IMR-90 (cell line): Measurements from ENCODE around the gene NTSR1. TPM values are rescaled to one million over a fixed set of nuclear protein-coding genes. Genes with fewer than 3 reads are reported as not detected.

Source experiments
- ATAC-seq: fragments of 200-7000 bp; cut with Tn5 transposase; 2 replicates; pipeline ENCODE4 v1.9.1; 2020; ENCODE audit warnings: low read depth, mild to moderate bottlenecking, moderate library complexity
- BruUV-seq: library from RNA; stranded (reverse); fragments of 400-500 nt; replicated peaks from 2 replicates; lab custom pipeline; 2021; lab: Mats Ljungman, UMichigan
- CTCF ChIA-PET: fragments of 300-600 bp; formaldehyde crosslinking; extraction: SDS; loops from one replicate; lab custom pipeline; 2021; ENCODE audit warnings: antibody characterized with exemption; lab: Yijun Ruan, JAX
- POLR2A ChIA-PET: fragments of 300-600 bp; sonication (Branson Sonifier 250); formaldehyde crosslinking; loops from one replicate; lab custom pipeline; 2022; ENCODE audit warnings: antibody characterized with exemption; ENCODE audit not compliant: unreplicated experiment; lab: Charles Lee
- DNase-seq: peaks from one replicate; pipeline ENCODE4 v3.0.0; 2013
- H2AFZ ChIP-seq: replicated peaks from 2 replicates; pipeline ENCODE3; 2013; ENCODE audit warnings: low read length, mild to moderate bottlenecking; ENCODE audit not compliant: poor library complexity
- H2AK5ac ChIP-seq: 2 replicates; pipeline ENCODE4 v1.6.1; 2013; ENCODE audit warnings: low read depth, low read length, inconsistent platforms
- H2AK9ac ChIP-seq: replicated peaks from 2 replicates; pipeline ENCODE3; 2013; ENCODE audit warnings: mild to moderate bottlenecking, low read depth, low read length, moderate library complexity; ENCODE audit not compliant: poor library complexity
- H2BK120ac ChIP-seq: 2 replicates; pipeline ENCODE4 v1.6.1; 2013; ENCODE audit warnings: low read depth, low read length, inconsistent platforms
- H2BK15ac ChIP-seq: 3 replicates; pipeline ENCODE4 v1.6.1; 2013; ENCODE audit warnings: low read depth, low read length, inconsistent platforms
- H2BK20ac ChIP-seq: 2 replicates; pipeline ENCODE4 v1.6.1; 2013; ENCODE audit warnings: low read depth, mild to moderate bottlenecking, inconsistent platforms, low read length, moderate library complexity
- H2BK5ac ChIP-seq: 2 replicates; pipeline ENCODE4 v1.6.1; 2013; ENCODE audit warnings: mild to moderate bottlenecking, low read depth, low read length, inconsistent platforms; ENCODE audit not compliant: poor library complexity, severe bottlenecking
- H3K14ac ChIP-seq: replicated peaks from 2 replicates; pipeline ENCODE4 v1.6.1; 2013; ENCODE audit warnings: low read depth, low read length, inconsistent platforms
- H3K18ac ChIP-seq: 2 replicates; pipeline ENCODE4 v1.6.1; 2013; ENCODE audit warnings: low read depth, low read length, control low read depth
- H3K23ac ChIP-seq: 2 replicates; pipeline ENCODE4 v1.6.1; 2013; ENCODE audit warnings: low read depth, low read length, inconsistent platforms
- H3K27ac ChIP-seq: 2 replicates; pipeline ENCODE4 v1.5.1; 2013; ENCODE audit warnings: mild to moderate bottlenecking, control low read depth, low read length; ENCODE audit not compliant: insufficient read depth
- H3K27me3 ChIP-seq: 2 replicates; pipeline ENCODE4 v1.6.1; 2013; ENCODE audit warnings: low read length; ENCODE audit not compliant: control insufficient read depth, insufficient read depth
- H3K36me3 ChIP-seq: 2 replicates; pipeline ENCODE4 v1.6.1; 2013; ENCODE audit warnings: low read length, mixed read lengths; ENCODE audit not compliant: control insufficient read depth, insufficient read depth
- H3K4ac ChIP-seq: 2 replicates; pipeline ENCODE4 v1.6.1; 2013; ENCODE audit warnings: low read depth, low read length, inconsistent platforms
- H3K4me1 ChIP-seq: 2 replicates; pipeline ENCODE4 v1.6.1; 2013; ENCODE audit warnings: low read length, mixed read lengths; ENCODE audit not compliant: control insufficient read depth, insufficient read depth
- H3K4me2 ChIP-seq: 2 replicates; pipeline ENCODE4 v1.6.1; 2013; ENCODE audit warnings: low read depth, mild to moderate bottlenecking, control low read depth, low read length, moderate library complexity
- H3K4me3 ChIP-seq: 2 replicates; pipeline ENCODE4 v1.5.1; 2013; ENCODE audit warnings: low read depth, mild to moderate bottlenecking, control low read depth, low read length, moderate library complexity; ENCODE audit not compliant: insufficient read depth
- H3K56ac ChIP-seq: 2 replicates; pipeline ENCODE4 v1.6.1; 2013; ENCODE audit warnings: low read length, inconsistent platforms; ENCODE audit not compliant: insufficient read depth; ENCODE audit errors: extremely low read depth
- H3K79me1 ChIP-seq, 2 experiments: 2 replicates each; pipeline ENCODE4 v1.6.1; 2013; ENCODE audit warnings: low read length in 2 of 2, inconsistent platforms in 1 of 2, low read depth in 1 of 2
- H3K9ac ChIP-seq: 2 replicates; pipeline ENCODE4 v1.6.1; 2013; ENCODE audit warnings: low read depth, low read length, control low read depth
- H3K9me1 ChIP-seq: 2 replicates; pipeline ENCODE4 v1.6.1; 2013; ENCODE audit warnings: low read length, inconsistent platforms; ENCODE audit not compliant: insufficient read depth
- H3K9me3 ChIP-seq: 2 replicates; pipeline ENCODE4 v1.6.1; 2013; ENCODE audit warnings: low read length; ENCODE audit not compliant: control insufficient read depth, insufficient read depth
- H4K20me1 ChIP-seq: 2 replicates; pipeline ENCODE4 v1.6.1; 2013; ENCODE audit warnings: low read length, inconsistent platforms; ENCODE audit not compliant: insufficient read depth
- H4K5ac ChIP-seq: 2 replicates; pipeline ENCODE4 v1.6.1; 2013; ENCODE audit warnings: mild to moderate bottlenecking, low read depth, low read length, control low read depth
- H4K8ac ChIP-seq, 2 experiments: 2 replicates each; pipeline ENCODE4 v1.6.1; 2013; ENCODE audit warnings: low read depth in 2 of 2, low read length in 2 of 2, control low read depth in 1 of 2, inconsistent platforms in 1 of 2
- H4K91ac ChIP-seq: 2 replicates; pipeline ENCODE4 v1.6.1; 2013; ENCODE audit warnings: low read depth, low read length, inconsistent platforms; ENCODE audit not compliant: insufficient read depth
- CEBPB ChIP-seq: IDR thresholded peaks from 2 replicates; pipeline ENCODE4 v1.6.1; 2012; ENCODE audit warnings: low read depth, low read length, improper control_type of control experiment
- FOS ChIP-seq: fragments of 150-350 bp; IDR thresholded peaks from 2 replicates; pipeline ENCODE4 v1.6.1; 2016; ENCODE audit warnings: low read depth, low read length
- MAFK ChIP-seq: IDR thresholded peaks from 2 replicates; pipeline ENCODE4 v1.6.1; 2012; ENCODE audit warnings: low read depth, low read length, improper control_type of control experiment
- MXI1 ChIP-seq: IDR thresholded peaks from 2 replicates; pipeline ENCODE4 v1.6.1; 2012; ENCODE audit warnings: low read depth, mild to moderate bottlenecking, low read length, moderate library complexity, borderline replicate concordance
- POLR2A ChIP-seq: IDR thresholded peaks from 2 replicates; pipeline ENCODE4 v1.6.1; 2012; ENCODE audit warnings: mild to moderate bottlenecking, low read depth, low read length
- RCOR1 ChIP-seq: IDR thresholded peaks from 2 replicates; pipeline ENCODE4 v1.6.1; 2012; ENCODE audit warnings: mild to moderate bottlenecking, low read length, improper control_type of control experiment; ENCODE audit not compliant: insufficient replicate concordance
- RFX5 ChIP-seq: IDR thresholded peaks from 2 replicates; pipeline ENCODE4 v1.8.0; 2012; ENCODE audit warnings: low read depth, mild to moderate bottlenecking, low read length, moderate library complexity
- SMC3 ChIP-seq: fragments of 150-350 bp; IDR thresholded peaks from 2 replicates; pipeline ENCODE4 v1.6.1; 2016; ENCODE audit warnings: low read depth, mild to moderate bottlenecking, antibody characterized with exemption, low read length, moderate library complexity
- WGBS, 2 experiments: methylation state at CpG; one replicate each; pipeline versions ENCODE4 v1.1.5 to v1.1.7; 2013; ENCODE audit warnings: missing lambda C conversion rate in 2 of 2; ENCODE audit not compliant: insufficient read length in 1 of 2; ENCODE audit errors: extremely low coverage in 2 of 2; 5-methylcytosine and 5-hydroxymethylcytosine counted together
- dilution Hi-C: fragments of 300-500 bp; cut with HindIII; formaldehyde crosslinking; loops from one replicate; pipeline ENCODE4 v1.14.3; 2018; ENCODE audit warnings: low sequenced_read_pairs; ENCODE audit not compliant: unreplicated experiment
- in situ Hi-C: fragments of 300-500 bp; cut with MboI; formaldehyde crosslinking; loops from 3 replicates; pipeline ENCODE4 v1.14.3; 2019; ENCODE audit warnings: low sequenced_read_pairs, inconsistent platforms, mixed read lengths
- intact Hi-C: fragments of 100-400 bp; cut with micrococcal nuclease; formaldehyde crosslinking; loops from 2 replicates; pipeline ENCODE4 v1.10.0; 2022
- polyA plus RNA-seq, 3 experiments: library from polyadenylated mRNA; depleted of rRNA; stranded (reverse); fragments of >200 nt; gene quantifications; 2 replicates each; pipeline ENCODE4 v1.2.3, GENCODE V29; 2012; ENCODE audit warnings: low replicate concordance in 1 of 3
- total RNA-seq: library from RNA; depleted of rRNA; stranded (reverse); fragments of >200 nt; gene quantifications from 2 replicates; pipeline ENCODE4 v1.2.3, GENCODE V29; 2012
- TF ChIP-seq, protein P1 (sequence below): conservative IDR thresholded peaks from 2 replicates; pipeline ENCODE4 v1.5.1; 2012; ENCODE audit warnings: mild to moderate bottlenecking, low read depth, low read length, improper control_type of control experiment
- TF ChIP-seq, protein P2 (sequence below): fragments of 150-350 bp; IDR thresholded peaks from 2 replicates; pipeline ENCODE4 v1.6.1; 2016; ENCODE audit warnings: low read depth, mild to moderate bottlenecking, low read length, moderate library complexity, borderline replicate concordance

NTSR1 gene
- total and polyA plus RNA-seq, 2 of the 4 experiments (the other 2 are of a cell fraction): 0.54 to 1.8 TPM

DNA sequence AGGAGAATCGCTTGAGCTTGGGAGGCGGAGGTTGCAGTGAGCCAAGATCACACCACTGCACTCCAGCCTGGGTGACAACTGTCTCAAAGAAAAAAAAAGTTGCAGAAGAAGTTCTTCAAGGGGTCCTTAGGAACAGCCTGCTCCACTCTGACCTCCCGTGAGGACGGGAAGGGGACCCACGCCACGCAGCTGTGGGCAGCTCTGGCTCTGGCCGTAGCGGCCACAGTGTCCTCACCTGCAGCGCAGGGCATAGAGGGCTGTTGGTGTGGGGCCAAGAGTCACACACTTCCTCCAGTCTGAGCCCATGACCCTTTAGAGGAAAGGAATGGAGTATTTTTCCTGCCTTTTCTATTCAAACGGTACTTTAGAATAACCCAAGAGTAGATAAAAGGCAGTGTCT, 5.4 kb downstream of the NTSR1 start:
- in situ Hi-C loops: no loop called here
- Histone ChIP-seq H3K9me3 (0 out of 2 replicates have a peak, but pooled peaks cover 1% of the 10 kb centered on the region), H3K4ac (no peak overlapping the region), H3K36me3 (no peaks in the 10 kb centered on the region), H3K4me2 (no peak overlapping the region), H2BK120ac (no peak overlapping the region), H2BK5ac (no peak overlapping the region), H3K4me3 (no peak overlapping the region), H3K27me3 (peaks cover 24% of the 10 kb centered on the region; the same call in 1 of the 2 replicates), H2AK5ac (no peak overlapping the region), H3K79me1 (peaks cover 0 to 9% of the 10 kb centered on the region in 2 experiments; a peak in 1 of 4 replicates), H3K18ac (no peak overlapping the region), H3K14ac (no peak overlapping the region), H3K27ac (no peak overlapping the region), H3K56ac (no peak overlapping the region), H2AK9ac (no peak overlapping the region), H2BK20ac (no peak overlapping the region), H4K20me1 (peaks cover 7% of the 10 kb centered on the region; the same call in 1 of the 2 replicates), H3K23ac (no peak overlapping the region), H3K4me1 (peaks cover 8% of the 10 kb centered on the region; the same call in 1 of the 2 replicates), H3K9me1 (no peaks in the 10 kb centered on the region), H4K8ac (no peak overlapping the region), H3K9ac (no peak overlapping the region), H4K91ac (no peak overlapping the region), H4K5ac (no peak overlapping the region), H2BK15ac (no peak overlapping the region), H2AFZ (no peak overlapping the region)
- ChIA-PET POLR2A (interaction anchor here (0.5 kb wide), 1 partner anchor 80 kb away, joined by 4 read pairs; no protein-coding TSS in a partner anchor), CTCF (no interaction called here)
- ATAC-seq (no peak), DNase-seq (no peak)
- TF ChIP-seq POLR2A (no peak), RFX5 (no peak), SMC3 (no peak), MAFK (no peak), FOS (no peak), CEBPB (no peak), MXI1 (no peak), RCOR1 (no peak)
- TF ChIP-seq, protein P1, sequence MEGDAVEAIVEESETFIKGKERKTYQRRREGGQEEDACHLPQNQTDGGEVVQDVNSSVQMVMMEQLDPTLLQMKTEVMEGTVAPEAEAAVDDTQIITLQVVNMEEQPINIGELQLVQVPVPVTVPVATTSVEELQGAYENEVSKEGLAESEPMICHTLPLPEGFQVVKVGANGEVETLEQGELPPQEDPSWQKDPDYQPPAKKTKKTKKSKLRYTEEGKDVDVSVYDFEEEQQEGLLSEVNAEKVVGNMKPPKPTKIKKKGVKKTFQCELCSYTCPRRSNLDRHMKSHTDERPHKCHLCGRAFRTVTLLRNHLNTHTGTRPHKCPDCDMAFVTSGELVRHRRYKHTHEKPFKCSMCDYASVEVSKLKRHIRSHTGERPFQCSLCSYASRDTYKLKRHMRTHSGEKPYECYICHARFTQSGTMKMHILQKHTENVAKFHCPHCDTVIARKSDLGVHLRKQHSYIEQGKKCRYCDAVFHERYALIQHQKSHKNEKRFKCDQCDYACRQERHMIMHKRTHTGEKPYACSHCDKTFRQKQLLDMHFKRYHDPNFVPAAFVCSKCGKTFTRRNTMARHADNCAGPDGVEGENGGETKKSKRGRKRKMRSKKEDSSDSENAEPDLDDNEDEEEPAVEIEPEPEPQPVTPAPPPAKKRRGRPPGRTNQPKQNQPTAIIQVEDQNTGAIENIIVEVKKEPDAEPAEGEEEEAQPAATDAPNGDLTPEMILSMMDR: no peak
- TF ChIP-seq, protein P2, sequence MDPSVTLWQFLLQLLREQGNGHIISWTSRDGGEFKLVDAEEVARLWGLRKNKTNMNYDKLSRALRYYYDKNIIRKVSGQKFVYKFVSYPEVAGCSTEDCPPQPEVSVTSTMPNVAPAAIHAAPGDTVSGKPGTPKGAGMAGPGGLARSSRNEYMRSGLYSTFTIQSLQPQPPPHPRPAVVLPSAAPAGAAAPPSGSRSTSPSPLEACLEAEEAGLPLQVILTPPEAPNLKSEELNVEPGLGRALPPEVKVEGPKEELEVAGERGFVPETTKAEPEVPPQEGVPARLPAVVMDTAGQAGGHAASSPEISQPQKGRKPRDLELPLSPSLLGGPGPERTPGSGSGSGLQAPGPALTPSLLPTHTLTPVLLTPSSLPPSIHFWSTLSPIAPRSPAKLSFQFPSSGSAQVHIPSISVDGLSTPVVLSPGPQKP: no peak
- WGBS, 2 experiments: 92% methylated on average over 5 of the region's 10 CpGs; no CpG with 5 or more reads in 1 of the 2 experiments
- dilution Hi-C loops: no loop called here
- BruUV-seq: no TSS peak
- intact Hi-C loops: no loop called here
